Heart right ventricle (tissue), 16 donors: ENCODE data around the gene GNS. TPM values are rescaled to one million over a fixed set of nuclear protein-coding genes. Genes with fewer than 3 reads are reported as not detected.

Source experiments
- ATAC-seq, 8 donors: fragments of 200-7000 bp; cut with Tn5 transposase; one replicate each; pipeline ENCODE4 v1.9.1; 2020; ENCODE audit warnings: mild to moderate bottlenecking in 8 of 8, moderate library complexity in 8 of 8, moderate number of reproducible peaks in 1 of 8
- DNase-seq, 2 donors: peaks; one replicate each; pipeline ENCODE4 v3.0.0-alpha.2; 2020
- H3K27ac ChIP-seq, 10 donors: fragments of 200-600 bp; sonication (generic) in 2 of 10; one replicate each; pipeline versions ENCODE4 v1.5.0 to v1.8.0; 2020 to 2022; ENCODE audit warnings: mild to moderate bottlenecking in 3 of 10
- H3K27me3 ChIP-seq, 7 donors: fragments of 200-600 bp; one replicate each; pipeline ENCODE4 v1.8.0; 2021 to 2022; ENCODE audit warnings: mild to moderate bottlenecking in 2 of 7
- H3K36me3 ChIP-seq, 9 donors: fragments of 200-600 bp; sonication (generic) in 1 of 9; one replicate each; pipeline versions ENCODE4 v1.5.0 to v1.8.0; 2020 to 2022; ENCODE audit warnings: mild to moderate bottlenecking in 2 of 9
- H3K4me1 ChIP-seq, 9 donors: fragments of 200-600 bp; sonication (generic) in 1 of 9; one replicate each; pipeline versions ENCODE4 v1.5.0 to v1.8.0; 2020 to 2022; ENCODE audit warnings: mild to moderate bottlenecking in 4 of 9
- H3K4me3 ChIP-seq, 10 donors: fragments of 200-600 bp; sonication (generic) in 2 of 10; one replicate each; pipeline versions ENCODE4 v1.5.0 to v1.8.0; 2020 to 2022; ENCODE audit warnings: mild to moderate bottlenecking in 7 of 10, moderate library complexity in 2 of 10
- H3K9me3 ChIP-seq, 11 donors: fragments of 200-600 bp in 10 of 11; sonication (generic) in 2 of 11; one replicate each; pipeline versions ENCODE4 v1.5.0 to v1.8.0; 2013 to 2022; ENCODE audit warnings: mild to moderate bottlenecking in 2 of 11, control low read depth in 1 of 11, moderate library complexity in 1 of 11
- WGBS, 2 donors: extraction: QIAGEN DNeasy Blood & Tissue Kit; methylation state at CpG; one replicate each; pipeline ENCODE4 v1.1.7; 2013; ENCODE audit warnings: inconsistent platforms in 1 of 2; 5-methylcytosine and 5-hydroxymethylcytosine counted together
- intact Hi-C, 10 donors: fragments of 100-400 bp; cut with DNase I; formaldehyde crosslinking; loops; one replicate each; pipeline versions ENCODE4 v1.11.1 to v1.14.2; 2022
- polyA plus RNA-seq, 2 donors: library from polyadenylated mRNA; stranded (reverse); fragments of 200-250 nt; gene quantifications; one replicate each; pipeline ENCODE4 v1.2.3, GENCODE V29; 2013
- total RNA-seq, 10 donors: library from RNA; stranded (reverse); fragmentation: NEBNext Ultra II Directional in 3 of 10; extraction: Animal tissue kit (Norgen Biotek cat#: 25700) in 3 of 10; gene quantifications; one replicate each; pipeline versions ENCODE4 v1.2.1 to v1.2.4, GENCODE V29; 2021 to 2023
- TF ChIP-seq, protein P1 (sequence below), 9 donors: fragments of 200-600 bp; sonication (generic) in 2 of 9; IDR thresholded peaks; one replicate each; pipeline versions ENCODE4 v1.5.0 to v1.8.0; 2021 to 2022; ENCODE audit warnings: antibody characterized with exemption in 9 of 9, mild to moderate bottlenecking in 5 of 9, moderate library complexity in 1 of 9
- donor health status: Arrhythmogenic right ventricular cardiomyopathy.
- donor health status: ischemic (EF 13 %, LVEDD 7.1; RV severe dilation, severe dysfunction).
- donor health status: healthy with polysubstance abuse.
- donor health status: DM: no; HTN: yes; CAD: no.
- donor health status: DM: no; HTN: no; CAD: no.
- donor health status: ischemic (EF 25% LVEDD 6.9; RV normal size, moderate dysfunction).
- donor health status: ischemic (EF 25% LVEDD 5.7; RV mildly dilated, moderate dysfunction).
- donor health status: healthy.
- donor health status: DM: yes; HTN: yes; CAD: no.
- donor health status: Ischemic cardiomyopathy.
- donor health status: ischemic (EF 35%, LVEDD 5.7; RV mildly dilated, moderate dysfunction).
- donor health status: nonischemic (EF 11% LVEDD 7.7; RV severe dilation, severe dysfunction).
- donor health status: DM: yes; HTN: yes; CAD: no.
- donor health status: PGD.
- donor health status: ischemic (EF 29% LVEDD 5.4; RV normal size, mild dysfunction).
- donor health status: nonischemic (EF 23%, LVEDD 6.1; RV moderate dilation, normal function).

The GNS gene
- total and polyA plus RNA-seq, 12 donors = 20.4 to 204 (median 101) TPM

DNA sequence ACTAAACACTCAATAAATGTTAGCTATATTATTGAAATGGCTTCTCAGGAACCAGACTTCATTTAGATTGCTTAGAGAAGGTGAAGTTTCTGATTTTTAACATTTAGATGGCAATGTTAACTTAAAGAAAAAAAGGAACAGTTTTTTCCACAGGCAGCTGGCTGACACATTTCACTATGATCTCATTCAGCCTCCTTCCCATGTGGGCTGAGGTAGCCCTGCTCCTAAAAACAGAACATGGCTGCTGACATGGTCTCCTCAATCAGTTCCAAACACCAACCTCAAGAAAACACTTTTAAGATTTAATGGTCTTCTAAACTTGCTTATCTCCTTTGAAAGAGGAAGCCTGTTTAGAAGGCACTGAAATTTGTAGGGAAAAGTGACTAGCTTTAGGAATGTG, 23.8 kb downstream of the GNS start:
- no peaks in the 10 kb centered on the region for H3K27me3 ChIP-seq
- H3K36me3 ChIP-seq = peaks cover 0 to 96% (median 51%) of the 10 kb centered on the region in 9 donors
- peaks cover 0 to 43% (median 18%) of the 10 kb centered on the region in 9 donors for H3K4me1 ChIP-seq
- H3K27ac ChIP-seq = peak overlapping the region in 2 of 10 donors; percentile 17 to 71
- TF ChIP-seq, protein P1, sequence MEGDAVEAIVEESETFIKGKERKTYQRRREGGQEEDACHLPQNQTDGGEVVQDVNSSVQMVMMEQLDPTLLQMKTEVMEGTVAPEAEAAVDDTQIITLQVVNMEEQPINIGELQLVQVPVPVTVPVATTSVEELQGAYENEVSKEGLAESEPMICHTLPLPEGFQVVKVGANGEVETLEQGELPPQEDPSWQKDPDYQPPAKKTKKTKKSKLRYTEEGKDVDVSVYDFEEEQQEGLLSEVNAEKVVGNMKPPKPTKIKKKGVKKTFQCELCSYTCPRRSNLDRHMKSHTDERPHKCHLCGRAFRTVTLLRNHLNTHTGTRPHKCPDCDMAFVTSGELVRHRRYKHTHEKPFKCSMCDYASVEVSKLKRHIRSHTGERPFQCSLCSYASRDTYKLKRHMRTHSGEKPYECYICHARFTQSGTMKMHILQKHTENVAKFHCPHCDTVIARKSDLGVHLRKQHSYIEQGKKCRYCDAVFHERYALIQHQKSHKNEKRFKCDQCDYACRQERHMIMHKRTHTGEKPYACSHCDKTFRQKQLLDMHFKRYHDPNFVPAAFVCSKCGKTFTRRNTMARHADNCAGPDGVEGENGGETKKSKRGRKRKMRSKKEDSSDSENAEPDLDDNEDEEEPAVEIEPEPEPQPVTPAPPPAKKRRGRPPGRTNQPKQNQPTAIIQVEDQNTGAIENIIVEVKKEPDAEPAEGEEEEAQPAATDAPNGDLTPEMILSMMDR (IDR thresholded peaks at IDR 0.05) = no peak
- intact Hi-C loops = no loop called here
- H3K4me3 ChIP-seq = no peak overlapping the region
- DNase-seq (no peak), ATAC-seq (no peak)
- H3K9me3 ChIP-seq = no peaks in the 10 kb centered on the region

DNA sequence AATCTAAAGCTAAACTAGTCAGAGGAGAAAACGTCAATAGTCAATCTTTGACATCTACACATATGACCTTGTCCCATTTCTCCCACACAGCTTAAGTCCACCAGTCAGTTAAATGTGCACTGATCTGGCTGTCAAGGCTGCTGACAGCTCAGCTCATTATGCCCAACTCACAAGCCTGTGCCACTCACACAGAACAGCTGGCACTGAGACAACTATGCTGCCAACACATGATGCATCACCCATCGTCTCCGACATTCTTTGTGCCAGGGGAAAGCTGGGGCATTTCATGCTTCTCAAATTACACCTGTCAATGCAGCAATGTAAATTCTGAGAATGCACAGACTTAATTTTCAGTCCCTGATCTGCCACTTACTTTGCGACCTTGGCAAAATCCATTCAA, 25.3 kb downstream of the GNS start:
- intact Hi-C loops = no loop called here
- H3K27ac ChIP-seq = peak overlapping the region in 9 of 10 donors; percentile 35 to 75 (median 65)

DNA sequence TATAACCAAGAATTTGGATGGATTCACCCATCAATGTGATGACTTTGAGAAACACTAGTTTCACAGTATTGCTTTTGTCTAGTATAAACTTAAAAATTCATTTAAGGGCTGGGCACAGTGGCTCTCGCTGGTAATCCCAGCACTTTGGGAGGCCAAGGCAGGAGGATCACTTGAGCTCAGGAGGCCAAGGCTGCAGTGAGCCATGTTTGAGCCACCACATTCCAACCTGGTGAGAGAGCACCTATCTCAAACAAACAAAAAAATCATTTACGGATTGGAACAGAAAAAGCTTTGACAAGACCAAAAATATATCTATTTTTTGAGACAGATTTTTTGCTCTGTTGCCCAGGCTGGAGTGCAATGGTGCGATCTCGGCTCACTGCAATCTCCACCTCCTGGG, 27.5 kb downstream of the GNS start:
- TF ChIP-seq, protein P1 (IDR thresholded peaks at IDR 0.05) = no peak
- DNase-seq (no peak), ATAC-seq (no peak)
- Histone ChIP-seq H3K4me3 (no peak overlapping the region), H3K36me3 (peaks cover 0 to 79% (median 30%) of the 10 kb centered on the region in 9 donors), H3K27ac (no peak overlapping the region), H3K9me3 (no peaks in the 10 kb centered on the region), H3K4me1 (peaks cover 0 to 47% (median 31%) of the 10 kb centered on the region in 9 donors), H3K27me3 (no peaks in the 10 kb centered on the region)
- intact Hi-C loops = no loop called here
- 96 to 97% methylated on average over 4 of the region's 4 CpGs for WGBS, 2 donors

More for the DNA sequence above, 25.3 kb downstream of the GNS start:
- no peaks in the 10 kb centered on the region for H3K27me3 ChIP-seq
- peaks cover 0 to 47% (median 31%) of the 10 kb centered on the region in 9 donors for H3K4me1 ChIP-seq
- TF ChIP-seq, protein P1 (IDR thresholded peaks at IDR 0.05) = no peak
- 49 to 61% methylated on average over 4 of the region's 4 CpGs for WGBS, 2 donors
- no peaks in the 10 kb centered on the region for H3K9me3 ChIP-seq
- DNase-seq (peak; percentile 45 to 78), ATAC-seq (peak; percentile 84 to 96 (median 92))
- no peak overlapping the region for H3K4me3 ChIP-seq
- H3K36me3 ChIP-seq = peaks cover 0 to 81% (median 35%) of the 10 kb centered on the region in 9 donors

DNA sequence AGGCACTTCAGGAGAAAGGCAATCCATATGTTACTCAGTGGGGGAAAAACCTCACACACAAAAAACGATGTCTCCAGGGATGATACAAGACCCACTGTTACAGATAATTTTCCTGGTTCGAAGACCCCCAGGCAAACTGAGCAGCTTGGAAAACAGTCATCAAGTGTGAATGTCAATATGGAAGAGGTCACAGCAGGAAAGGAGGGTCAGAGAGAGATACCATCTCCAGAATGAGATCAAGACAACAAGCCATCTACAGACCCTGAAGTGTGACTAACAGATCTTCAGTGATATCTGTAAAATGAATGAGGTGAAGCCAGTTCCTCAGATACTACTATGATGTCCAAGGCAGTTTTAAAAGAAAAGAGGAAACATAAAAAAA, 28.6 kb downstream of the GNS start:
- WGBS, 2 donors = 43 to 48% methylated on average over 2 of the region's 2 CpGs
- Histone ChIP-seq H3K9me3 (no peaks in the 10 kb centered on the region), H3K36me3 (peaks cover 0 to 79% (median 21%) of the 10 kb centered on the region in 9 donors), H3K27ac (peak overlapping the region in 9 of 10 donors; percentile 0 to 83 (median 55)), H3K4me3 (no peak overlapping the region), H3K4me1 (peaks cover 0 to 41% (median 31%) of the 10 kb centered on the region in 9 donors), H3K27me3 (no peaks in the 10 kb centered on the region)
- ATAC-seq (no peak), DNase-seq (no peak)
- intact Hi-C loops = no loop called here
- TF ChIP-seq, protein P1 (IDR thresholded peaks at IDR 0.05) = no peak
